Psoas muscle (tissue), 8 donors: ENCODE results near the gene EHMT1. TPM values are rescaled to one million over a fixed set of nuclear protein-coding genes. Genes with fewer than 3 reads are reported as not detected.
"Not testable (repeated sequence)": the region's sequence is repeated elsewhere in the genome, so short reads cannot be mapped to it uniquely, and the experiment has no call there.

Source experiments
- ATAC-seq, 4 donors: fragments of 200-7000 bp; cut with Tn5 transposase; one replicate each; pipeline ENCODE4 v1.9.1; 2020; ENCODE audit warnings: moderate library complexity in 3 of 4, mild to moderate bottlenecking in 2 of 4
- DNase-seq, 2 donors: peaks; one replicate each; pipeline ENCODE4 v3.0.0-alpha.2; 2020
- H3K27ac ChIP-seq: fragments of 200-600 bp; one replicate; pipeline ENCODE4 v1.8.0; 2022
- H3K27me3 ChIP-seq, 3 donors: fragments of 200-600 bp in 1 of 3; one replicate each; pipeline versions ENCODE4 v1.6.1 to v1.8.0; 2013 to 2022; ENCODE audit warnings: low read length in 2 of 3, mild to moderate bottlenecking in 2 of 3, moderate library complexity in 1 of 3; ENCODE audit not compliant: insufficient read depth in 3 of 3
- H3K36me3 ChIP-seq, 2 donors: fragments of 200-600 bp in 1 of 2; one replicate each; pipeline versions ENCODE4 v1.6.1 to v1.8.0; 2013 to 2022; ENCODE audit warnings: low read depth in 1 of 2, mild to moderate bottlenecking in 1 of 2, moderate library complexity in 1 of 2; ENCODE audit not compliant: insufficient read depth in 1 of 2
- H3K4me1 ChIP-seq: fragments of 200-600 bp; one replicate; pipeline ENCODE4 v1.8.0; 2022
- H3K4me3 ChIP-seq: fragments of 200-600 bp; one replicate; pipeline ENCODE4 v1.8.0; 2022; ENCODE audit warnings: mild to moderate bottlenecking
- H3K9me3 ChIP-seq: fragments of 200-600 bp; one replicate; pipeline ENCODE4 v1.8.0; 2022
- whole genome bisulfite sequencing, 3 donors: extraction: QIAGEN DNeasy Blood & Tissue Kit; methylation state at CpG; one replicate each; pipeline versions ENCODE4 v1.1.6 to v1.1.7; 2013; 5-methylcytosine and 5-hydroxymethylcytosine counted together
- intact Hi-C, 2 donors: fragments of 100-400 bp; cut with DNase I; formaldehyde crosslinking; loops; one replicate each; pipeline versions ENCODE4 v1.11.0 to v1.14.2; 2022
- polyA plus RNA-seq, 3 donors: library from polyadenylated mRNA; stranded (reverse); fragments of 200-250 nt; gene quantifications; one replicate each; pipeline ENCODE4 v1.2.3, GENCODE V29; 2013
- total RNA-seq, 4 donors: library from RNA; stranded (reverse); fragmentation: NEBNext Ultra II Directional in 2 of 4; extraction: Animal tissue kit (Norgen Biotek cat#: 25700) in 2 of 4; gene quantifications; one replicate each; pipeline versions ENCODE4 v1.2.1 to v1.2.4, GENCODE V29; 2021 to 2023
- TF ChIP-seq, protein P1 (sequence below): fragments of 200-600 bp; IDR thresholded peaks from one replicate; pipeline ENCODE4 v1.8.0; 2022; ENCODE audit warnings: antibody characterized with exemption
- donor health status: healthy with polysubstance abuse.
- donor health status: DM: no; HTN: no; CAD: no; lungs with moderate emphysema.
- donor health status: Bipolar disorder and iron deficiency.
- donor health status: healthy.
- donor health status: DM: yes; HTN: yes; CAD: no.
- donor health status: DM: no; HTN: no; CAD: no.
- donor health status: DM: no; HTN: no; CAD: no.
- donor health status: DM: yes; HTN: yes; CAD: no.

EHMT1 gene
- total and polyA plus RNA-seq, 7 donors: 29.0 to 49.6 (median 31.2) TPM

DNA sequence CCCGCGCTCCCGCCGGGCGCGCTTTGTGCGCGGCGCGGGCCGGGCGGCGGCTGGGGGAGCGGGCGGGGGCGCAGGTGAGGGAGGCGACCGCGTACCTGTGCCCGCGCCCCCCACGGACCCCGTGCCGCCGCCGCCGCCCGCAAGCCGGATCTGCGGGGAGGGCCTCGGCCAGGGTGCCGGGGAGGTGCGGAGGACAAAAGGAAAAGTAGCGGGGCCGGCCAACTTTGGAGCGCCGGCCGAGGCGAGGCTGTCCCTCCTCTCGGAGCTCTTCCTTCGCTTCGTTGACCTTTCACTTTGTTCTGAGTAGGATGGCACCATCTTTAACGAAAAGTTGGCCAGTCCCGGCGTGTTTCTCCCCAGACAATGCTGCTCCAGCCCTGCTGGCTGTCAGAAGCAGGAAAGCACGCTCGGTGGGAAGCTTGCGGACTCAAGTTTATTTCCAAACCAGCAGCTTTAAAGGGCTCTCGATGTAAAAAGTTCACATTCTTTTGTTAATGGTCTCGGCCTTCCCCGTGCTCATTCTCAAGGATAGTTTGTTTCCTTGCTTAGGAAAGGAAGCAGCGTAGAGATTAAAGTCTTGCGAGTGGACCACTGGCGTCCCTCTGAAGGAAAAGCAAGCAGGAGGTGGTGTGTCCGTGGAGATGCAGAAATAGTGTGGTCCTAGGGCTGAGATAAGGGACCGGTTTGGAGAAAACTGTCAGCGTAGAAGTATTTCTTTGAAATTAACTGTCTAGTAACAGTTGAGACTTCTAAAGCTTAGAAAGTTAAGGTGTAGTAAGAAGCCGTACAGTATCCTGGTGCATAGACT lies 639 bp downstream of the EHMT1 start:
- Histone ChIP-seq H3K27me3 (no peaks in the 10 kb centered on the region), H3K4me3 (peak overlapping the region; percentile 74), H3K9me3 (no peaks in the 10 kb centered on the region), H3K4me1 (peaks cover 35% of the 10 kb centered on the region), H3K36me3 (peaks cover 0 to 27% of the 10 kb centered on the region in 2 donors), H3K27ac (peak overlapping the region; percentile 76)
- peak; percentile 44 to 64 for DNase-seq
- WGBS, 3 donors: 1% methylated on average over 26 to 58 of the region's 58 CpGs
- intact Hi-C loops: no loop called here
- peak in 2 of 4 donors; percentile 1 to 15 for ATAC-seq
- TF ChIP-seq, protein P1, sequence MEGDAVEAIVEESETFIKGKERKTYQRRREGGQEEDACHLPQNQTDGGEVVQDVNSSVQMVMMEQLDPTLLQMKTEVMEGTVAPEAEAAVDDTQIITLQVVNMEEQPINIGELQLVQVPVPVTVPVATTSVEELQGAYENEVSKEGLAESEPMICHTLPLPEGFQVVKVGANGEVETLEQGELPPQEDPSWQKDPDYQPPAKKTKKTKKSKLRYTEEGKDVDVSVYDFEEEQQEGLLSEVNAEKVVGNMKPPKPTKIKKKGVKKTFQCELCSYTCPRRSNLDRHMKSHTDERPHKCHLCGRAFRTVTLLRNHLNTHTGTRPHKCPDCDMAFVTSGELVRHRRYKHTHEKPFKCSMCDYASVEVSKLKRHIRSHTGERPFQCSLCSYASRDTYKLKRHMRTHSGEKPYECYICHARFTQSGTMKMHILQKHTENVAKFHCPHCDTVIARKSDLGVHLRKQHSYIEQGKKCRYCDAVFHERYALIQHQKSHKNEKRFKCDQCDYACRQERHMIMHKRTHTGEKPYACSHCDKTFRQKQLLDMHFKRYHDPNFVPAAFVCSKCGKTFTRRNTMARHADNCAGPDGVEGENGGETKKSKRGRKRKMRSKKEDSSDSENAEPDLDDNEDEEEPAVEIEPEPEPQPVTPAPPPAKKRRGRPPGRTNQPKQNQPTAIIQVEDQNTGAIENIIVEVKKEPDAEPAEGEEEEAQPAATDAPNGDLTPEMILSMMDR: no peak

DNA sequence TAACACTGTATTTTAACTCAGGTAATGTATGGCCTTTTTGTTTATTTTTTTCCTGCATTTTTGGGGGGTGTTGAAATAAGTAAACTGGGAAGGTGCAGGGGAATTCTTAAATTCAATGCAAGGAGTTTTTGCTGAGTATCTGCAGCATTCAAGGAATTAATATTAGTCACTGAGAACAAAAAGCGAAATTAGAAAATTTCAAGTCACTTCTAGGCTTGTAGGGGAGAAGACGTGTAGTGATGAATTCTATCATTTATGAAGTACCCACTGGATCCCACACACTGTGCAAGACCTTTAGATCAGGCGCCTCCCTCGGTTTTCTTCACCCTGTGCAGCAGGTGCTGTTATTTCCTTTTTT lies 1.2 kb downstream of the EHMT1 start:
- Histone ChIP-seq H3K4me3 (peak overlapping the region; percentile 74), H3K36me3 (peaks cover 0 to 21% of the 10 kb centered on the region in 2 donors), H3K4me1 (peaks cover 35% of the 10 kb centered on the region), H3K27me3 (no peaks in the 10 kb centered on the region), H3K9me3 (no peaks in the 10 kb centered on the region), H3K27ac (peak overlapping the region; percentile 76)
- intact Hi-C loops: no loop called here
- 54 to 61% (median 58%) methylated on average over 4 of the region's 4 CpGs for WGBS, 3 donors
- no peak for ATAC-seq
- TF ChIP-seq, protein P1: no peak
- DNase-seq: no peak

DNA sequence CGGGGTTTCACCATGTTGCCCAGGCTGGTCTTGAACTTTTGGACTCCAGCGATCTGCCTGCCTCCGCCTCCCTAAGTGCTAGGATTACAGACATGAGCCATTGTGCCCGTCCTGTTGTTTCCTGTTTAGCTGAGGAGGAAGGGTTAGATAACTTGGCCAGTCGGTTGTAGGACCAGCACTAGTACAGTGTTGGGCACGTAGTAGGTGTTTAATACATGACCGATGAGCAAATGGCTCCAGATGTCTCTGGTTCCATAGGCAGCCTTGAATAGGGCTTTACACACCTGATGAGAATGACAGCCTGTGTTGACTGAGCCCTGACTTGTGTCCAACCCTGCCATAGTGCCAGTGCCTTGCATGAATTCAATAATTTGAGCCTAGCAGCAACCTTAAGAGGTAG lies 1.8 kb downstream of the EHMT1 start:
- peaks cover 0 to 16% of the 10 kb centered on the region in 2 donors for H3K36me3 ChIP-seq
- peak overlapping the region; percentile 74 for H3K4me3 ChIP-seq
- peaks cover 35% of the 10 kb centered on the region for H3K4me1 ChIP-seq
- DNase-seq (no peak), ATAC-seq (no peak)
- no peak overlapping the region for H3K27ac ChIP-seq
- intact Hi-C loops: no loop called here
- no peaks in the 10 kb centered on the region for H3K9me3 ChIP-seq
- 56 to 68% (median 62%) methylated on average over 7 of the region's 7 CpGs for WGBS, 3 donors
- TF ChIP-seq, protein P1: no peak
- no peaks in the 10 kb centered on the region for H3K27me3 ChIP-seq

DNA sequence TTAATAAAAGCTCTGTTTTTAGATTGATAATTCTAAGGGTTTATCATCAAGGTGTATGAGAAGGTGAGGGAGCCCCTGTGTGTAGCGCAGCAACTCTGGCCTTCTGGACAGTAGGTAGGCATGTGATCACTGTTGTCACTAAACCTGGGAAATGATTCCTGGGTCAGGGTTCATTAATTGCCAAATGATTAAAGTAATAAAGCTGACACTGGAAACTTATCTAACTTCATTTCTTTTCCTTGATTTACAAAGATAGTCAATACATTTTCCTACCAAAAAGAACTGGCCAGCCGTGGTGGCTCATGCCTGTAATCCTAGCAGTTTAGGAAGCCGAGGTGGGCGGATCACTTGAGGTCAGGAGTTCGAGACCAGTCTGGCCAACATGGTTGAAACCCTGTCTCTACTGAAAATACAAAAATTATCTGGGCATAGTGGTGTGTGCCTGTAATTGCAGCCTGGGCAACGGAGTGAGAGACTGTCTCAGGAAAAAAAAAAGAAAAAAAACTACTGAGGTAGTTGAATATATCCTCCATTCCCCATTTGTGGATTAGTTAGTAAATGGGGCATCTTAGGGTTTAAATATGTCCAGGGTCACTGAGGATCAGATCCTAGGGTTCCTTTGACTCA lies 2.4 kb downstream of the EHMT1 start:
- Histone ChIP-seq H3K4me1 (peaks cover 35% of the 10 kb centered on the region), H3K4me3 (peak overlapping the region; percentile 74), H3K27me3 (no peaks in the 10 kb centered on the region), H3K9me3 (no peaks in the 10 kb centered on the region), H3K36me3 (peaks cover 0 to 11% of the 10 kb centered on the region in 2 donors), H3K27ac (no peak overlapping the region)
- WGBS, 3 donors: 42 to 55% (median 44%) methylated on average over 6 of the region's 6 CpGs
- intact Hi-C loops: no loop called here
- DNase-seq (no peak), ATAC-seq (no peak)
- TF ChIP-seq, protein P1: peak; percentile 23

DNA sequence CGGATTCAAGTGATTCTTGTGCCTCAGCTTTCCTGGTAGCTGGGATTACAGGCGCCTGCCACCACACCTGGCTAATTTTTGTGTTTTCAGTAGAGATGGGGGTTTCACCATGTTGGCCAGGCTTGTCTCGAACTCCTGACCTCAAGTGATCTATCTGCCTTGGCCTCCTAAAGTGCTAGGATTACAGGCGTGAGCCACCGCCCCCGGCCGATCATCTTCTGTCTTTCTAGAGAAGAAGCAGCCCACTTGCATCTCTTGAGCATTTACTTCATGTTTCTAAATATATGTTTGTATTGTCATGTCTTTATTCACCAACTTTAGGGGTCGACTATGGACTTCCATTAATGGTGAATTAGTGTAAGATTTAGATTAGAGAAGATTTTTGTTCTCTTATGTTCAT lies 3.4 kb downstream of the EHMT1 start:
- H3K27me3 ChIP-seq, ATAC-seq, intact Hi-C loops, H3K36me3 ChIP-seq, DNase-seq, H3K9me3 ChIP-seq, H3K27ac ChIP-seq, H3K4me3 ChIP-seq: not testable (repeated sequence)
- 68 to 81% (median 71%) methylated on average over 8 of the region's 8 CpGs for WGBS, 3 donors
- H3K4me1 ChIP-seq: peaks cover 35% of the 10 kb centered on the region
